Right atrium auricular region (tissue), 2 donors: ENCODE data around the gene GALNT12. TPM values are rescaled to one million over a fixed set of nuclear protein-coding genes. Genes with fewer than 3 reads are reported as not detected.

Source experiments
- DNase-seq: peaks from one replicate; pipeline ENCODE4 v3.0.0-alpha.2; 2019; ENCODE audit warnings: low spot score
- H3K27ac ChIP-seq, 2 donors: fragments of 200-600 bp; sonication (generic); 1 replicate in 1 of 2; 2 replicates in 1 of 2; pipeline ENCODE4 v1.5.1; 2016 to 2019
- H3K27me3 ChIP-seq, 2 donors: fragments of 200-600 bp; sonication (generic); one replicate each; pipeline versions ENCODE4 v1.5.1 to v1.6.0; 2017 to 2019
- H3K36me3 ChIP-seq: fragments of 200-600 bp; sonication (generic); one replicate; pipeline ENCODE4 v1.5.1; 2016
- H3K4me1 ChIP-seq, 2 donors: fragments of 200-600 bp; sonication (generic); one replicate each; pipeline versions ENCODE4 v1.5.1 to v1.6.0; 2017 to 2019
- H3K4me3 ChIP-seq, 2 donors: fragments of 200-600 bp; sonication (generic); 1 replicate in 1 of 2; 2 replicates in 1 of 2; pipeline ENCODE4 v1.5.1; 2017 to 2019; ENCODE audit warnings: mild to moderate bottlenecking in 1 of 2, moderate library complexity in 1 of 2
- H3K9me3 ChIP-seq, 2 donors: fragments of 200-600 bp; sonication (generic); one replicate each; pipeline ENCODE4 v1.5.1; 2019
- total RNA-seq, 2 donors: library from RNA; depleted of rRNA; stranded (reverse); fragments of >200 nt; gene quantifications; one replicate each; pipeline ENCODE4 v1.1.0, GENCODE V29; 2016
- TF ChIP-seq, protein P1 (sequence below), 2 donors: fragments of 200-600 bp; sonication (generic); IDR thresholded peaks; one replicate each; pipeline ENCODE4 v1.5.1; 2019; ENCODE audit warnings: antibody characterized with exemption in 2 of 2

The GALNT12 gene
- total RNA-seq, 2 donors from 2014 or later, result 0.33 to 2.7 TPM

DNA sequence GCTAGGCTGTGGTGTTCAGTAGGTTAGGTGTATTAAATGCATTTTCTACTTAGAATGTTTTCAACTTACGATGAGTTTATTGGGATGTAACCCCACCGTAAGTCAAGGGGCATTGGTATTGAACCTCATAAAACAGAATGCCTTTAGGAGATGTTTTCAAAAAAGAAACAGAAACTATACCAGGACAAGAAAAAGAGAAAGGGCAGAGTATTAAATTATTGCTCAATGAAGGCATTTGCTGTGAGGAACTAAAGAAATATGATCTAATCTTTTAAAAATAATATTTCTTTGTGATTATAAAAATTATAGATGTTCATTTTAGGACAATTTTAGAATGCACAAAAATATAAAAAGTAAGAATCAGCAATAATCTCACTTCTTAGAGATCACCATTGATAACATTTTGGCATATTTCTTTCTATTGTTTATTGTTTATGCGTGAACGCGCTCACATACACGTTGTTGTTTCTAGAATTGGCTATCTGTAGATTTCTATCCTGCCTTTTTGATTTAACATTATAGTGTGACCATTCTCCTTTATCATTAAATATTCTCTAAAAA, 8.0 kb downstream of the GALNT12 start:
- Histone ChIP-seq H3K4me3 (no peak overlapping the region), H3K9me3 (no peaks in the 10 kb centered on the region), H3K4me1 (no peaks in the 10 kb centered on the region), H3K27me3 (no peaks in the 10 kb centered on the region), H3K36me3 (no peaks in the 10 kb centered on the region), H3K27ac (no peak overlapping the region)
- TF ChIP-seq, protein P1, sequence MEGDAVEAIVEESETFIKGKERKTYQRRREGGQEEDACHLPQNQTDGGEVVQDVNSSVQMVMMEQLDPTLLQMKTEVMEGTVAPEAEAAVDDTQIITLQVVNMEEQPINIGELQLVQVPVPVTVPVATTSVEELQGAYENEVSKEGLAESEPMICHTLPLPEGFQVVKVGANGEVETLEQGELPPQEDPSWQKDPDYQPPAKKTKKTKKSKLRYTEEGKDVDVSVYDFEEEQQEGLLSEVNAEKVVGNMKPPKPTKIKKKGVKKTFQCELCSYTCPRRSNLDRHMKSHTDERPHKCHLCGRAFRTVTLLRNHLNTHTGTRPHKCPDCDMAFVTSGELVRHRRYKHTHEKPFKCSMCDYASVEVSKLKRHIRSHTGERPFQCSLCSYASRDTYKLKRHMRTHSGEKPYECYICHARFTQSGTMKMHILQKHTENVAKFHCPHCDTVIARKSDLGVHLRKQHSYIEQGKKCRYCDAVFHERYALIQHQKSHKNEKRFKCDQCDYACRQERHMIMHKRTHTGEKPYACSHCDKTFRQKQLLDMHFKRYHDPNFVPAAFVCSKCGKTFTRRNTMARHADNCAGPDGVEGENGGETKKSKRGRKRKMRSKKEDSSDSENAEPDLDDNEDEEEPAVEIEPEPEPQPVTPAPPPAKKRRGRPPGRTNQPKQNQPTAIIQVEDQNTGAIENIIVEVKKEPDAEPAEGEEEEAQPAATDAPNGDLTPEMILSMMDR (IDR thresholded peaks at IDR 0.05), result no peak
- DNase-seq, result no peak

DNA sequence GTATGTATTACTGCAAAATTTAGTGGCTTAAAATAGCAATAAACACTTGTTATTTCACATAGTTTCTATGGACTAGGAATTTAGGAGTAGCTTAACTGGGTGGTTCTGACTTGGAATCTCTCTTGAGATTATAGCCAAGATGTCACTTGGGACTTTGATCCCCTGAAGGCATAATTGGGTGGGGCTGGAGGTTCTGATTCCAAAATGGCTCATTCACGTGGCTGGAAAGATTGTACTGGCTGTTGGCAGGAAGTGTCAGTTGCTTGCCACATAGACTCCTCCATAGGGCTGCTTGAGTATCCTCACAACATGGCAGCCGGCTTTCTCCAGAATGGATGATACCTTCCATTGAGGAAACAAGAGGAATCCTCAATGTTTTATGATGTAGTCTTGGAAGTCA, 11.3 kb downstream of the GALNT12 start:
- TF ChIP-seq, protein P1 (IDR thresholded peaks at IDR 0.05), result no peak
- H3K4me3 ChIP-seq, result no peak overlapping the region
- no peaks in the 10 kb centered on the region for H3K27me3 ChIP-seq
- H3K9me3 ChIP-seq, result no peaks in the 10 kb centered on the region
- no peaks in the 10 kb centered on the region for H3K36me3 ChIP-seq
- no peaks in the 10 kb centered on the region for H3K4me1 ChIP-seq
- no peak overlapping the region for H3K27ac ChIP-seq
- DNase-seq, result no peak

DNA sequence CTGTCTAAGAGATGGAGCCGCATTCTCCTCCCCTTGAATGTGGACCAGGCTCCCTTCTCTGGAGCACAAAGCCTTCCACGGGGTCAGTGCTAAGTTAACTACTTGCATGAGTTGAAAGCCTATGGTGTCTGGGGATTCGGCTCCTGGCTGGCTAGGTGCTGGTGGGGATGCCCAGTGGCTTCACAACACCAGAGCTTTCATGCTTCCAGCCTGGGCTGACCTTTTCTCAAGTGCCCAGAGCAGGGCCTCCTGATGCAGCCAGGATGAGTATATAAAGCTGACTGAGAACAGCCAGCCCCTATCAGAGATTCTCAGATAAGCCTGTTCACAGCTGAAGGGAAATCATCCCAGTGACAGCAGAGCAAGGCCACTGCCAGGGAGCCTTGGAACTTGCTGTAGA, 11.8 kb downstream of the GALNT12 start:
- TF ChIP-seq, protein P1 (IDR thresholded peaks at IDR 0.05), result no peak

DNA sequence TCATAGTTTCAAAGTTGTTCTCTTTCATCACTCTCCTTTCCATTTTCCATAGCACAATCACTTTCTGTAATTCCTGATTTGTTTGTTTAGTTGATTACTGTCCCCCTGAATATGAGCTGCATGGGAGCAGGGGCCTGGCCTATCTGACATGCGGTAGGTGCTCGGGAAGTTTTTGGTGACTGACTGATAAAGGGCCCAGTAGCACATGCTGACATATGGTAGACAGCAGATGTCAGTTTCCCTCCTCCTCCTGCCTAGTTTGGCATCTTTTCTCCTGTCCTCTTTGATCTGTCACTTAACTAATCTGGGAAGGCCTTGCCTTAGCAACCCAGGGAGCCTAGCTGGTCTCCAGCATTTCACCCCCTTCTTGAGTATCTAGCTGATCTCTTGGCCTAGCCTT, 14.4 kb downstream of the GALNT12 start:
- TF ChIP-seq, protein P1 (IDR thresholded peaks at IDR 0.05), result no peak

More for the DNA sequence above, 11.8 kb downstream of the GALNT12 start:
- Histone ChIP-seq H3K27ac (no peak overlapping the region), H3K4me1 (no peaks in the 10 kb centered on the region), H3K36me3 (no peaks in the 10 kb centered on the region), H3K4me3 (no peak overlapping the region), H3K27me3 (no peaks in the 10 kb centered on the region), H3K9me3 (no peaks in the 10 kb centered on the region)
- DNase-seq, result no peak

DNA sequence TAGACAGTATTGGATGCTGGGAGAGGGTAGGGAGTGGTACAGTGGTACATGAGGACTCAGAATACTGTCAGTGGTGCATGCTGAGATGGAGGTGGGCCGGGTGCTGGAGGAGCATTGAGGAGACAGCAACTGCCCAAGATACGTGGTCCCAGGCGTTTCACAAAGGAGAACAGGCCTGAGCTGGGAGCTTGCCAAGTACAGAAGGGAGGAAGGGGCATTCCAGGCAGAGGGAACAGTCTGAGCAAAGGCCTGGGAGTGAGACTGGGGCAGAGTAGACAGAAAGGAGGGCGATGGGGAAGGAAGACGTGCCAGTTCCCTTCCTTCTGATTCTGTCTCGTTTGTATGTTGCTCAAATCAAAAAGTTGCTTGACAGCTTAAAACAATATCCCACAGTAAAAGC, 15.2 kb downstream of the GALNT12 start:
- H3K27me3 ChIP-seq, result no peaks in the 10 kb centered on the region

More for the DNA sequence above, 14.4 kb downstream of the GALNT12 start:
- H3K4me1 ChIP-seq, result no peaks in the 10 kb centered on the region
- no peak for DNase-seq
- H3K27ac ChIP-seq, result no peak overlapping the region
- H3K4me3 ChIP-seq, result no peak overlapping the region
- H3K9me3 ChIP-seq, result no peaks in the 10 kb centered on the region
- H3K36me3 ChIP-seq, result no peaks in the 10 kb centered on the region
- no peaks in the 10 kb centered on the region for H3K27me3 ChIP-seq

More for the DNA sequence above, 15.2 kb downstream of the GALNT12 start:
- TF ChIP-seq, protein P1 (IDR thresholded peaks at IDR 0.05), result no peak
- DNase-seq, result no peak
- Histone ChIP-seq H3K4me3 (no peak overlapping the region), H3K4me1 (no peaks in the 10 kb centered on the region), H3K27ac (no peak overlapping the region), H3K36me3 (no peaks in the 10 kb centered on the region), H3K9me3 (no peaks in the 10 kb centered on the region)
